Measurements from ENCODE around the gene IFIT1B.
"Not testable (repeated sequence)": the region's sequence is repeated elsewhere in the genome, so short reads cannot be mapped to it uniquely, and the experiment has no call there.

The IFIT1B gene

DNA sequence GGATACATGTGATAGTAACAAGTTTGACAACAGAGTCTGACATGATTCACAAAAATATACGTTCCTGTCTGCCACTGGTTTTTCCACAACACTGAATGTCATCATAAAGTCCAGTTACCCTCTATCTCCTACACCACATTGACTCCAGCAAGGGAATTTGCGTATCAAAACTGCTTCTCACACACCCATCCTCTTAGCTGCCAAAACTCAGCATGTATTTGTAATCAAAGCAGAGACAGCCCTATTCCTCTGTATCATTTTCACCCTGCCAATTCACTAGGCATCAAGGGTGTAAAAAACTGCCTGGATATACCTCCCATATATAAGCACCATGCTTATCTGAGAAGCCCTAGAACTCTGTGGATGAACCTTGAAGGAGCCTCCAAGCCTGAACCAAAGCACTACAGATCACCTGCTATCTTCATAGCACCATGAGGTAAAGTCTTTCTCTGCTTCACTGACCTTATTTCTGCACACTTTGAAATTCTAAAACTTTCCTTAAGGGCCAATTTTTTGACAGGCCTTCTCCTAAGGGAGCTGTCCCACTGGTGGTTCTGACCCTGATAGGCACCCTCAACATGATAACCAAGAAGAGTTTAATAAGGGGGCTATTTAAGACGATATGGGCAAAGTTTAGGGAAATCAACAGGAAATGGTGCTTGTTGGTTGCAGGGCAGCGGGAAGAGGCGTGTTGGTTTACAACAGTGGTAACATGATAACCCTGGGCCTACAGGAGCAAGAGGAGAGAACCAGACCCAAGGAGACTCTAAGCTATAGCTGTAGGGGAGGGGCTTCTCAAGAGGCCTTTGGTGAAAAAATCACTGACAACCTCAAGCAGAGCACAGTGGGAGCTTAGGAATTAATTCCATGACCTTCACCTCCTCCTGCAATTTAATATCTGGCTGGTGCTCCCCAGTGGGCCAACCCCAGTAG is at the start of gene IFIT1B:
IFIT1B (plus strand) TSS at position 352 of the 933 bp plus-strand sequence; CDS start at position 432, 80 bp downstream.
- DNase-seq (ENCODE audit: low read depth), result no peak
- H3K4me3 ChIP-seq (ENCODE audit: low read depth, low read length), result no peak within 1 kb of the TSS
- no peak for TF ChIP-seq CTCF (IDR thresholded peaks at IDR 0.05; ENCODE audit: control insufficient read depth, extremely low read depth, insufficient read depth)

DNA sequence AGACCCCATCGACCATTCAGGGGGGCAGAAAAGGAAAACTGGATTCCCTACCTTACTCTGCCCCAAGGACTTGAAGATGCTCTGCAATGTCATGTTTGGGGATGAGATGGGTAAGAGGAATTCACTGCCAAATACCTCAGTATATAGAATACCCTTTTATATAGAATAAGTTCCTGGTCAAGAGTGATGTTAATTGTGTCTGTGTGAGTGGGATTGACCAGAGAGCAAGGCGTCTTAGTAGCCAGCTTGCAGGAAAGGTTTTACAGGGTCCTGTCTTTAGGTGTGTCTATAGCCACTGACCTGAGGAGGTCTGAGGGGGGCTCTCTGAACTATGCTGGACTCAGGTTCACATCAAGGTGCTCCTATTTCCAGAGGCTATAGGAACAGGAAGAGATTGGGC is 48.7 kb upstream of the IFIT1B start:
- TF ChIP-seq CTCF (IDR thresholded peaks at IDR 0.05; ENCODE audit: control insufficient read depth, extremely low read depth, insufficient read depth), result no peak
- no peak overlapping the region for H3K4me3 ChIP-seq (ENCODE audit: low read depth, low read length)
- DNase-seq (ENCODE audit: low read depth), result no peak

DNA sequence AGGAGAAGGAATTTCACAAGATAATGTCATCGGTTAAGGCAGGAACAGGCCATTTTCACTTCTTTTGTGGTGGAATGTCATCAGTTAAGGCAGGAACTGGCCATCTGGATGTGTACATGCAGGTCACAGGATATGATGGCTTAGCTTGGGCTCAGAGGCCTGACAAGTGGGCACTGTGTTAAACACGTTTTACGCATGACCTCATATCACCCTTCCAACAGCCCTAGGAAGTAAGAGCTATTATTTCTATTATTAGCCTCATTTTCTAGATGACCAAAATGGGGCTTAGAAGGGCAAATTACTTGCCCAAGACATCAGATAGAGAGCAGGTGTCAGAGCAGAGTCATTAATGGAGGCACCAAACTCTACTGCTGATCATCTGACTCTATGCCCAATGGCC is 47.8 kb upstream of the IFIT1B start:
- not testable (repeated sequence) for H3K4me3 ChIP-seq (ENCODE audit: low read depth, low read length)

DNA sequence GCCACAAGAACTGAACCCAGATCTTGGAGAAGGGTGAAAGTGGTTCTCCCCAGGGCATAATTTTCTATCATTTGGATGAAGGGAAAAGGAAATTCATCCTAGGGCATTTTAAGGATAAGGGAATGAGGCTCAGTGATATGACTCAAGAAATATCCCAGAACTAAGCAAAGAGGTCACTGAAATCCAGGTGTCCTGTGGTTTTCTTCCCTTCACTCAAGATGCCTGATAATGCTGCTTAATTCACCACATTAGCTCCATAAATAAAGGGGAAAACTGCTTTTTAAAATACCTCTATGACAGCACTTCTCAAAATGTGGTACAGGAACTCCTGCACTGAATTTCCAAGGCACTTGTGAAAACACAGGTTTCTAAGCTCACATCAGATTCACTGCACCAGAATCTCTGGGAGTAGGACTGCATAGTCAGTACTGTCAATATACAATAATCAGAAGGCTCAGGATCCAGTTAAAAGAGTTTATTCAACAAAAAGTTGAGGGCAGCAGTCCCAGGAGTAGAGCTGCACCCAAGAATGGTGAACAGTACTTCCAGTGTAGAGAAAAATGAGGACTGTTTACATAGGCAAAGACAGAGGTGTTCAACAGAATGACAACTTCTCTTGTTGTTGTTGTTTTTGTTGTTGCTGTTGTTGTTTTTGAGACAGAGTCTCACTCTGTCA is 47.2 kb upstream of the IFIT1B start:
- DNase-seq (ENCODE audit: low read depth), result no peak
- H3K4me3 ChIP-seq (ENCODE audit: low read depth, low read length), result no peak overlapping the region
- TF ChIP-seq CTCF (IDR thresholded peaks at IDR 0.05; ENCODE audit: control insufficient read depth, extremely low read depth, insufficient read depth), result no peak

More for the DNA sequence above, 47.8 kb upstream of the IFIT1B start:
- not testable (repeated sequence) for DNase-seq (ENCODE audit: low read depth)

DNA sequence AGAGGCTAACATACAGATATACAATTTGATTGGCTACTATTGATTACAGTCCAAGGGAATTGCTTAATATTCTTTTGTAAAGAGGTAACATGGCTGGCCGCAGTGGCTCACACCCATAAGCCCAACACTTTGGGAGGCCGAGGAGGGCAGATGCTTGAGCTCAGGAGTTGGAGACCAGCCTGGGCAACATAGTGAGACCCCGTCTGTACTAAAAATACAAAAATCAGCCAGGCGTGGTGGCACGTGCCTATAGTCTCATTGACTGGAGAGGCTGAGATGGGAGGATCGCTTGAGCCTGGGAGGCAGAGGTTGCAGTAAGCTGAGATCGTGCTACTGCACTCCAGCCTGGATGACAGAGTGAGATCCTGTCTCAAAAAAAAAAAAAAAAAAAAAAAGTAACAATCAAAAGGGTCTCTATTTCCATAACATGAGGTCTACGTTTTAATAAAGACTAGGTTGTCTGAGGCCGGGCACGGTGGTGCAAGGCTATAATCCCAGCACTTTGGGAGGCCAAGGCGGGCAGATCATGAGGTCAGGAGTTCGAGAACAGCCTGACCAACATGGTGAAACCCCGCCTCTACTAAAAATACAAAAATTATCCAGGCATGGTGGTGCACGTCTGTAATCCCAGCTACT is 46.3 kb upstream of the IFIT1B start:
- not testable (repeated sequence) for DNase-seq (ENCODE audit: low read depth); H3K4me3 ChIP-seq (ENCODE audit: low read depth, low read length)

- no peak overlapping the region for H3K4me3 ChIP-seq (ENCODE audit: low read depth, low read length)
- TF ChIP-seq CTCF (IDR thresholded peaks at IDR 0.05; ENCODE audit: control insufficient read depth, extremely low read depth, insufficient read depth), result no peak
- no peak for DNase-seq (ENCODE audit: low read depth)
Observed at GRCh38 chr10:89332123-89332633, 45.7 kb upstream of the IFIT1B start.

GRCh38 chr10:89335226-89335625 is 42.6 kb upstream of the IFIT1B start:
- TF ChIP-seq CTCF (IDR thresholded peaks at IDR 0.05; ENCODE audit: control insufficient read depth, extremely low read depth, insufficient read depth), result no peak
- H3K4me3 ChIP-seq (ENCODE audit: low read depth, low read length), result no peak overlapping the region
- no peak for DNase-seq (ENCODE audit: low read depth)

Measured in LNCaP clone FGC (cell line).